Mesothelial cell of epicardium (in vitro differentiated cells): ENCODE data around the gene NFX1. TPM values are rescaled to one million over a fixed set of nuclear protein-coding genes. Genes with fewer than 3 reads are reported as not detected.
"Not testable (repeated sequence)": the region's sequence is repeated elsewhere in the genome, so short reads cannot be mapped to it uniquely, and the experiment has no call there.

Experiments used
- DNase-seq, 2 experiments: peaks; one replicate each; pipeline ENCODE4 v3.0.0; 2021; ENCODE audit warnings: low spot score in 2 of 2; ENCODE audit not compliant: unreplicated experiment in 2 of 2
- H3K27ac Mint-ChIP-seq: 2 replicates; pipeline ENCODE4 v1.8.0; 2021; ENCODE audit warnings: mixed read lengths
- H3K27me3 Mint-ChIP-seq: 2 replicates; pipeline ENCODE4 v1.8.0; 2021; ENCODE audit warnings: low read depth, mixed read lengths
- H3K36me3 Mint-ChIP-seq: 2 replicates; pipeline ENCODE4 v1.8.0; 2021; ENCODE audit warnings: mixed read lengths
- H3K4me1 Mint-ChIP-seq: 2 replicates; pipeline ENCODE4 v1.8.0; 2021; ENCODE audit warnings: mixed read lengths
- H3K4me3 Mint-ChIP-seq: 2 replicates; pipeline ENCODE4 v1.8.0; 2021; ENCODE audit warnings: mild to moderate bottlenecking, moderate library complexity, mixed read lengths
- H3K9me3 Mint-ChIP-seq: 2 replicates; pipeline ENCODE4 v1.8.0; 2021; ENCODE audit warnings: mixed read lengths
- total RNA-seq: library from RNA; stranded (reverse); gene quantifications from 3 replicates; pipeline ENCODE4 v1.2.1, GENCODE V29; 2021
- TF ChIP-seq, protein P1 (sequence below): fragments of 200-600 bp; sonication (generic); IDR thresholded peaks from one replicate; pipeline ENCODE4 v1.5.0; 2021; ENCODE audit warnings: antibody characterized with exemption; ENCODE audit not compliant: unreplicated experiment

Gene NFX1
- total RNA-seq, 1 donor from 2014 or later, result 30.2 TPM

DNA sequence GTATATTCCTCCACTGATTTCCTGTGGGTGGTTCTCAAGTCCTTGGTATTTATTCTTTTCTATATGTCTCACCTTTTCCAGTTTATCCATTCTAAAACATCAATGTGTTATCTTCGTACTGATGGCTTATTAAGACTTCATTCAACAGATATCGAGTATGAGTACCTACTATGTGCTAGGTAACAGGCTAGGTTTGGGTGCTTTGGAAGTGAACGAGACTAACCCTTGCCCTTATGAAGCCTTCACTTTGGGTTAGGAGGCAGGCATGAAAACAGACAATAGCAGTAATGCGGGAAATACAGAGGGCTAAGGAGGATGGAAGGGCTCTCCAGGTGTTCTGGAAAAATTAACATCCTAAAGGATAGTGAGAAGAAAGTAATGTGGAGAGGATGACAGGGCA, 58.7 kb downstream of the NFX1 start:
- Mint-ChIP-seq H3K27me3 (no peaks in the 10 kb centered on the region), H3K27ac (no peak overlapping the region), H3K4me1 (no peaks in the 10 kb centered on the region), H3K36me3 (peaks cover 45% of the 10 kb centered on the region), H3K9me3 (peaks cover 11% of the 10 kb centered on the region), H3K4me3 (no peak overlapping the region)
- DNase-seq, result no peak
- TF ChIP-seq, protein P1, sequence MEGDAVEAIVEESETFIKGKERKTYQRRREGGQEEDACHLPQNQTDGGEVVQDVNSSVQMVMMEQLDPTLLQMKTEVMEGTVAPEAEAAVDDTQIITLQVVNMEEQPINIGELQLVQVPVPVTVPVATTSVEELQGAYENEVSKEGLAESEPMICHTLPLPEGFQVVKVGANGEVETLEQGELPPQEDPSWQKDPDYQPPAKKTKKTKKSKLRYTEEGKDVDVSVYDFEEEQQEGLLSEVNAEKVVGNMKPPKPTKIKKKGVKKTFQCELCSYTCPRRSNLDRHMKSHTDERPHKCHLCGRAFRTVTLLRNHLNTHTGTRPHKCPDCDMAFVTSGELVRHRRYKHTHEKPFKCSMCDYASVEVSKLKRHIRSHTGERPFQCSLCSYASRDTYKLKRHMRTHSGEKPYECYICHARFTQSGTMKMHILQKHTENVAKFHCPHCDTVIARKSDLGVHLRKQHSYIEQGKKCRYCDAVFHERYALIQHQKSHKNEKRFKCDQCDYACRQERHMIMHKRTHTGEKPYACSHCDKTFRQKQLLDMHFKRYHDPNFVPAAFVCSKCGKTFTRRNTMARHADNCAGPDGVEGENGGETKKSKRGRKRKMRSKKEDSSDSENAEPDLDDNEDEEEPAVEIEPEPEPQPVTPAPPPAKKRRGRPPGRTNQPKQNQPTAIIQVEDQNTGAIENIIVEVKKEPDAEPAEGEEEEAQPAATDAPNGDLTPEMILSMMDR, result no peak

DNA sequence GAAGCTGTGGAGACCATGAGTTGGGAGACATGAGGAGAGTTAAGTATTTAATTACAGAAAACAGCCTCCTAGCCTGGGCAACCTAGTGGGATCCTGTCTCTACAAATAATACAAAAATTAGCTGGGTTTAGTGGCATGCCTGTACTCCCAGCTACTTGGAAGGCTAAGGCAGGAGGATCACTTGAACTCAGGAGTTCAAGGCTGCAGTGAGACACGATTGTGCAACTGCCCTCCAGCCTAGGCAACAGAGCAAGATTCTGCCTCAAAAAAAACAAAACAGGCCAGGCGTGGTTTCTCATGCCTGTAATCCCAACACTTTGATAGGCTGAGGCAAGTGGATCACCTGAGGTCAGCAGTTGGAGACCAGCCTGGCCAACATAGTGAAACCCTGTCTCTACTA, 59.4 kb downstream of the NFX1 start:
- DNase-seq, result no peak
- H3K9me3 Mint-ChIP-seq, result peaks cover 11% of the 10 kb centered on the region

DNA sequence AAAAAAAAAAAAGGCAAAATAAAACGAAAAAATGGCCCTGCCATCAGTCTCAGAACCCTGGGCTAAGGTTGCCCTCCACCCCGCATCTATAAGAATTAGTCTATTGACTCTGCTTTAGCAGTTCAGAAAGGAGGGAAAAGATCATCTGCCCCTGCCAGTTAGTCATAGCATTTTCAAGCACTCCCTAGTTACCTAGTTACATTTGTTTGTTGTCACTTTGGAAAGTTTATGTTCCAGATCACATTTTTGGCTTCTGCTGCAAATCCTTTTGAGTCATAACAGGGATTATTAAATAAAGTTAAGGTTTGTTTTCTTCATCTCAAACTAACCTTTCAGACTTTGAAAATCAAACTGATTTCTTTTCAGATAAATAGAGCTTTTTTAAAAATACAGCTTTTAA, 60.0 kb downstream of the NFX1 start:
- H3K4me3 Mint-ChIP-seq, result no peak overlapping the region
- peaks cover 10% of the 10 kb centered on the region for H3K4me1 Mint-ChIP-seq
- no peak for DNase-seq
- peaks cover 43% of the 10 kb centered on the region for H3K36me3 Mint-ChIP-seq
- H3K9me3 Mint-ChIP-seq, result peaks cover 11% of the 10 kb centered on the region
- no peaks in the 10 kb centered on the region for H3K27me3 Mint-ChIP-seq
- TF ChIP-seq, protein P1, result no peak
- H3K27ac Mint-ChIP-seq, result no peak overlapping the region

More for the DNA sequence above, 59.4 kb downstream of the NFX1 start:
- H3K36me3 Mint-ChIP-seq, result peaks cover 42% of the 10 kb centered on the region
- H3K27me3 Mint-ChIP-seq, result no peaks in the 10 kb centered on the region
- H3K27ac Mint-ChIP-seq, result no peak overlapping the region
- TF ChIP-seq, protein P1, result no peak
- no peak overlapping the region for H3K4me3 Mint-ChIP-seq
- H3K4me1 Mint-ChIP-seq, result peaks cover 6% of the 10 kb centered on the region

DNA sequence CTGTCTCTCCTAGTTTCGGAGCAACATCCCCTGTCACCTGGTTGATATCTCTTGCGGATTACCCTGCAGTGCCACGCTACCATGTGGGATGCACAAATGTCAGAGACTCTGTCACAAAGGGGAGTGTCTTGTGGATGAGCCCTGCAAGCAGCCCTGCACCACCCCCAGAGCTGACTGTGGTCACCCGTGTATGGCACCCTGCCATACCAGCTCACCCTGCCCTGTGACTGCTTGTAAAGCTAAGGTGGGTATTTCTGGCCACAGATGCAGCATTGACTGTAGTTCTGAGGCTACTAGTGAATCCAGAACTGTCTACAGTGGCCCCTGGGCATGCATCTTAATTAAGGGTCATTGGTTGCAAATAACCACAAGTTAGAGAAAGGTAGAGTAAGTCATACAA, 61.2 kb downstream of the NFX1 start:
- no peak overlapping the region for H3K4me3 Mint-ChIP-seq

DNA sequence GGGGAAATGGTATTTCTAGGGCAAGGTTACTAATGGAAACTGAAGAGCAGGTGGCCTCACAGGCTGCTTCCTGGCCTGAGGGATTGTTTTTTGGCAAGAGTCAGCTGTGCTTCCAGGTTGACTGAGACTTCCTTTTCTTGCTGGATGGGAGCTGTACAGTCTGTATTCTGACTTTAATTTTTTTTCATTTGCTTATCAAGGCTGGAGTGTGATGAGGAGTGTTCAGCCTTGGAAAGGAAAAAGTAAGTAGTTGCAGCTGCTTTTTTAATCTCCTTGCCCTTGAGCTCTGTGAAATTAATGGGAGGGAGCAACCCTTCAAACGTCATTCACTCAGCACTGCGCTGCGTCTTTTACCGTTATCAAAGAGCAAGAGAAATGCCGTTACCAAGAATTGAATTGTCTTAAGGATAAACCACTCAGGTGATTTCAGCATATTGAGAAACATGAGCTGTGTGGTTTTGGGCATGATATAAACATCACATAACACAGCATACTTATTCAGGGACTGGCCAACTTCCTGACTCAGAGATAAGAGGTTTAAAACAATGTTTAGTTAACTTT, 64.4 kb downstream of the NFX1 start:
- Mint-ChIP-seq H3K4me3 (no peak overlapping the region), H3K9me3 (no peaks in the 10 kb centered on the region), H3K27ac (peak overlapping the region; percentile 31), H3K4me1 (peaks cover 10% of the 10 kb centered on the region), H3K27me3 (no peaks in the 10 kb centered on the region), H3K36me3 (peaks cover 18% of the 10 kb centered on the region)
- no peak for DNase-seq
- TF ChIP-seq, protein P1, result no peak

More for the DNA sequence above, 61.2 kb downstream of the NFX1 start:
- Mint-ChIP-seq H3K9me3 (peaks cover 11% of the 10 kb centered on the region), H3K27me3 (no peaks in the 10 kb centered on the region), H3K27ac (no peak overlapping the region), H3K36me3 (peaks cover 41% of the 10 kb centered on the region), H3K4me1 (peaks cover 10% of the 10 kb centered on the region)
- no peak for DNase-seq
- TF ChIP-seq, protein P1, result no peak

DNA sequence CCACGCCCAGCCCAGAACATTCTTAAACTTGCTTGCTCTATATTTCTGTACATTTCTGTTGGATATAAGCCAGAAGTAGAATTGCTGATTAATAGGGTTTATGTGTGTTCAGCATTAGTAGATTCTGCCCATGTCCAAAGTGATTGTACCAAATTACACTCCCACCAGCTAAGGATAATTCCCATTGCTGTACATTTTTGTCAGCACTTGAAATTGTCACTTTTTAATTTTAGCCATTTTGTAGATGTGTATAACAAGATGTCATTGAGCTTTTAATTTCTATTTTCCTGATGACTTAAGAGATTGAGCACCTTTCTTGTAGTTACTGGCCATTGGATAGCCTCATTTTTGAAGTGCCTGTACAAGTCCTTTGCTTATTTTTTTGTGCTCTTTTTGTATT, 65.6 kb downstream of the NFX1 start:
- Mint-ChIP-seq H3K27me3 (no peaks in the 10 kb centered on the region), H3K9me3 (no peaks in the 10 kb centered on the region), H3K4me3 (no peak overlapping the region), H3K36me3 (peaks cover 18% of the 10 kb centered on the region), H3K4me1 (peaks cover 10% of the 10 kb centered on the region), H3K27ac (no peak overlapping the region)
- DNase-seq, result no peak
- TF ChIP-seq, protein P1, result no peak

DNA sequence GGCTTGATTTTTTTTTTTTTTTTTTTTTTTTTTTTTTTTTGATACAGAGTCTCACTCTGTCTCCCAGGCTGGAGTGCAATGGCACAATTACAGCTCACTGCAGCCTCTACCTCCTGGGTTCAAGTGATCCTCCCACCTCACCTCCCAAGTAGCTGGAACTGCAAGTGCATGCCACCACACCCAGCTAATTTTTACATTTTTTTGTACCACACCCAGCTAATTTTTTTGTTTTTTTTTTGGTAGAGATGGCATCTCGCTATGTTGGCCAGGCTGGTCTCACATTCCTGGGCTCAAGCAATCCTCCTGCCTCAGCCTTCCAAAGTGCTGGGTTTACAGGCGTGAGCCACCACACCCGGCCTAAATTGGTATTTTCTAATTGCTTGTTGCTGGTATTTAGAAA, 68.3 kb downstream of the NFX1 start:
- not testable (repeated sequence) for H3K27me3 Mint-ChIP-seq, DNase-seq, H3K4me3 Mint-ChIP-seq, H3K4me1 Mint-ChIP-seq, H3K27ac Mint-ChIP-seq, H3K9me3 Mint-ChIP-seq
- H3K36me3 Mint-ChIP-seq, result peaks cover 16% of the 10 kb centered on the region
